ENCODE measurements around the gene GPR108.

DNA sequence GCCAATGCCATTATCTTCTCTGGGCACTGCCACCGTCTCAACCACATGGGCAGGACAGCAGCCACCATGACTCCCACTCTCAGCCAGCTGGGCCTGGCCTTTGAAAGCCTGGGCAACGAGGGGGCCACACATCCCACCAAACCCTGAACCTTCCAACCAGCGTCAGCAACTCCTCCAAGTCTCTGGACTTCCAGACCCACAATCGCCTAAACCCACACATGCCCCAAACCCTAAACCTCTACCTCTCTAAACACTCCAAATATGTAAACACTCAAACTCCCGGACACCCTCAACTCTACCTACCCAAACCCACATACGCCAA lies 17.9 kb downstream of the GPR108 start:
- TF ChIP-seq, protein P1, sequence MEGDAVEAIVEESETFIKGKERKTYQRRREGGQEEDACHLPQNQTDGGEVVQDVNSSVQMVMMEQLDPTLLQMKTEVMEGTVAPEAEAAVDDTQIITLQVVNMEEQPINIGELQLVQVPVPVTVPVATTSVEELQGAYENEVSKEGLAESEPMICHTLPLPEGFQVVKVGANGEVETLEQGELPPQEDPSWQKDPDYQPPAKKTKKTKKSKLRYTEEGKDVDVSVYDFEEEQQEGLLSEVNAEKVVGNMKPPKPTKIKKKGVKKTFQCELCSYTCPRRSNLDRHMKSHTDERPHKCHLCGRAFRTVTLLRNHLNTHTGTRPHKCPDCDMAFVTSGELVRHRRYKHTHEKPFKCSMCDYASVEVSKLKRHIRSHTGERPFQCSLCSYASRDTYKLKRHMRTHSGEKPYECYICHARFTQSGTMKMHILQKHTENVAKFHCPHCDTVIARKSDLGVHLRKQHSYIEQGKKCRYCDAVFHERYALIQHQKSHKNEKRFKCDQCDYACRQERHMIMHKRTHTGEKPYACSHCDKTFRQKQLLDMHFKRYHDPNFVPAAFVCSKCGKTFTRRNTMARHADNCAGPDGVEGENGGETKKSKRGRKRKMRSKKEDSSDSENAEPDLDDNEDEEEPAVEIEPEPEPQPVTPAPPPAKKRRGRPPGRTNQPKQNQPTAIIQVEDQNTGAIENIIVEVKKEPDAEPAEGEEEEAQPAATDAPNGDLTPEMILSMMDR (IDR thresholded peaks at IDR 0.05; ENCODE audit: low read depth, low read length) = no peak
- TF ChIP-seq EZH2phosphoT487 (IDR thresholded peaks at IDR 0.05; ENCODE audit: low read depth) = no peak

Data from OCI-LY3 (cell line).